IMR-90 (cell line): ENCODE data around the gene DBI. TPM values are rescaled to one million over a fixed set of nuclear protein-coding genes. Genes with fewer than 3 reads are reported as not detected.

ENCODE experiments used
- ATAC-seq: fragments of 200-7000 bp; cut with Tn5 transposase; 2 replicates; pipeline ENCODE4 v1.9.1; 2020; ENCODE audit warnings: low read depth, mild to moderate bottlenecking, moderate library complexity
- BruUV-seq: library from RNA; stranded (reverse); fragments of 400-500 nt; replicated peaks from 2 replicates; lab custom pipeline; 2021; lab: Mats Ljungman, UMichigan
- CTCF ChIA-PET: fragments of 300-600 bp; formaldehyde crosslinking; extraction: SDS; loops from one replicate; lab custom pipeline; 2021; ENCODE audit warnings: antibody characterized with exemption; lab: Yijun Ruan, JAX
- POLR2A ChIA-PET: fragments of 300-600 bp; sonication (Branson Sonifier 250); formaldehyde crosslinking; loops from one replicate; lab custom pipeline; 2022; ENCODE audit warnings: antibody characterized with exemption; ENCODE audit not compliant: unreplicated experiment; lab: Charles Lee
- DNase-seq: peaks from one replicate; pipeline ENCODE4 v3.0.0; 2013
- H2AFZ ChIP-seq: replicated peaks from 2 replicates; pipeline ENCODE3; 2013; ENCODE audit warnings: low read length, mild to moderate bottlenecking; ENCODE audit not compliant: poor library complexity
- H2AK5ac ChIP-seq: 2 replicates; pipeline ENCODE4 v1.6.1; 2013; ENCODE audit warnings: low read depth, low read length, inconsistent platforms
- H2AK9ac ChIP-seq: replicated peaks from 2 replicates; pipeline ENCODE3; 2013; ENCODE audit warnings: mild to moderate bottlenecking, low read depth, low read length, moderate library complexity; ENCODE audit not compliant: poor library complexity
- H2BK120ac ChIP-seq: 2 replicates; pipeline ENCODE4 v1.6.1; 2013; ENCODE audit warnings: low read depth, low read length, inconsistent platforms
- H2BK15ac ChIP-seq: 3 replicates; pipeline ENCODE4 v1.6.1; 2013; ENCODE audit warnings: low read depth, low read length, inconsistent platforms
- H2BK20ac ChIP-seq: 2 replicates; pipeline ENCODE4 v1.6.1; 2013; ENCODE audit warnings: low read depth, mild to moderate bottlenecking, inconsistent platforms, low read length, moderate library complexity
- H2BK5ac ChIP-seq: 2 replicates; pipeline ENCODE4 v1.6.1; 2013; ENCODE audit warnings: mild to moderate bottlenecking, low read depth, low read length, inconsistent platforms; ENCODE audit not compliant: poor library complexity, severe bottlenecking
- H3K14ac ChIP-seq: replicated peaks from 2 replicates; pipeline ENCODE4 v1.6.1; 2013; ENCODE audit warnings: low read depth, low read length, inconsistent platforms
- H3K18ac ChIP-seq: 2 replicates; pipeline ENCODE4 v1.6.1; 2013; ENCODE audit warnings: low read depth, low read length, control low read depth
- H3K23ac ChIP-seq: 2 replicates; pipeline ENCODE4 v1.6.1; 2013; ENCODE audit warnings: low read depth, low read length, inconsistent platforms
- H3K27ac ChIP-seq: 2 replicates; pipeline ENCODE4 v1.5.1; 2013; ENCODE audit warnings: mild to moderate bottlenecking, control low read depth, low read length; ENCODE audit not compliant: insufficient read depth
- H3K27me3 ChIP-seq: 2 replicates; pipeline ENCODE4 v1.6.1; 2013; ENCODE audit warnings: low read length; ENCODE audit not compliant: control insufficient read depth, insufficient read depth
- H3K36me3 ChIP-seq: 2 replicates; pipeline ENCODE4 v1.6.1; 2013; ENCODE audit warnings: low read length, mixed read lengths; ENCODE audit not compliant: control insufficient read depth, insufficient read depth
- H3K4ac ChIP-seq: 2 replicates; pipeline ENCODE4 v1.6.1; 2013; ENCODE audit warnings: low read depth, low read length, inconsistent platforms
- H3K4me1 ChIP-seq: 2 replicates; pipeline ENCODE4 v1.6.1; 2013; ENCODE audit warnings: low read length, mixed read lengths; ENCODE audit not compliant: control insufficient read depth, insufficient read depth
- H3K4me2 ChIP-seq: 2 replicates; pipeline ENCODE4 v1.6.1; 2013; ENCODE audit warnings: low read depth, mild to moderate bottlenecking, control low read depth, low read length, moderate library complexity
- H3K4me3 ChIP-seq: 2 replicates; pipeline ENCODE4 v1.5.1; 2013; ENCODE audit warnings: low read depth, mild to moderate bottlenecking, control low read depth, low read length, moderate library complexity; ENCODE audit not compliant: insufficient read depth
- H3K56ac ChIP-seq: 2 replicates; pipeline ENCODE4 v1.6.1; 2013; ENCODE audit warnings: low read length, inconsistent platforms; ENCODE audit not compliant: insufficient read depth; ENCODE audit errors: extremely low read depth
- H3K79me1 ChIP-seq, 2 experiments: 2 replicates each; pipeline ENCODE4 v1.6.1; 2013; ENCODE audit warnings: low read length in 2 of 2, inconsistent platforms in 1 of 2, low read depth in 1 of 2
- H3K9ac ChIP-seq: 2 replicates; pipeline ENCODE4 v1.6.1; 2013; ENCODE audit warnings: low read depth, low read length, control low read depth
- H3K9me1 ChIP-seq: 2 replicates; pipeline ENCODE4 v1.6.1; 2013; ENCODE audit warnings: low read length, inconsistent platforms; ENCODE audit not compliant: insufficient read depth
- H3K9me3 ChIP-seq: 2 replicates; pipeline ENCODE4 v1.6.1; 2013; ENCODE audit warnings: low read length; ENCODE audit not compliant: control insufficient read depth, insufficient read depth
- H4K20me1 ChIP-seq: 2 replicates; pipeline ENCODE4 v1.6.1; 2013; ENCODE audit warnings: low read length, inconsistent platforms; ENCODE audit not compliant: insufficient read depth
- H4K5ac ChIP-seq: 2 replicates; pipeline ENCODE4 v1.6.1; 2013; ENCODE audit warnings: mild to moderate bottlenecking, low read depth, low read length, control low read depth
- H4K8ac ChIP-seq, 2 experiments: 2 replicates each; pipeline ENCODE4 v1.6.1; 2013; ENCODE audit warnings: low read depth in 2 of 2, low read length in 2 of 2, control low read depth in 1 of 2, inconsistent platforms in 1 of 2
- H4K91ac ChIP-seq: 2 replicates; pipeline ENCODE4 v1.6.1; 2013; ENCODE audit warnings: low read depth, low read length, inconsistent platforms; ENCODE audit not compliant: insufficient read depth
- CEBPB ChIP-seq: IDR thresholded peaks from 2 replicates; pipeline ENCODE4 v1.6.1; 2012; ENCODE audit warnings: low read depth, low read length, improper control_type of control experiment
- CHD1 ChIP-seq: IDR thresholded peaks from 2 replicates; pipeline ENCODE4 v1.6.1; 2012; ENCODE audit warnings: low read depth, low read length, improper control_type of control experiment
- FOS ChIP-seq: fragments of 150-350 bp; IDR thresholded peaks from 2 replicates; pipeline ENCODE4 v1.6.1; 2016; ENCODE audit warnings: low read depth, low read length
- MAFK ChIP-seq: IDR thresholded peaks from 2 replicates; pipeline ENCODE4 v1.6.1; 2012; ENCODE audit warnings: low read depth, low read length, improper control_type of control experiment
- POLR2A ChIP-seq: IDR thresholded peaks from 2 replicates; pipeline ENCODE4 v1.6.1; 2012; ENCODE audit warnings: mild to moderate bottlenecking, low read depth, low read length
- RAD21 ChIP-seq: IDR thresholded peaks from 2 replicates; pipeline ENCODE4 v1.6.1; 2012; ENCODE audit warnings: low read length, improper control_type of control experiment
- RCOR1 ChIP-seq: IDR thresholded peaks from 2 replicates; pipeline ENCODE4 v1.6.1; 2012; ENCODE audit warnings: mild to moderate bottlenecking, low read length, improper control_type of control experiment; ENCODE audit not compliant: insufficient replicate concordance
- RFX5 ChIP-seq: IDR thresholded peaks from 2 replicates; pipeline ENCODE4 v1.8.0; 2012; ENCODE audit warnings: low read depth, mild to moderate bottlenecking, low read length, moderate library complexity
- SMC3 ChIP-seq: fragments of 150-350 bp; IDR thresholded peaks from 2 replicates; pipeline ENCODE4 v1.6.1; 2016; ENCODE audit warnings: low read depth, mild to moderate bottlenecking, antibody characterized with exemption, low read length, moderate library complexity
- USF2 ChIP-seq: fragments of 150-350 bp; IDR thresholded peaks from 2 replicates; pipeline ENCODE4 v1.6.1; 2017; ENCODE audit warnings: mild to moderate bottlenecking, antibody characterized with exemption, low read length, low read depth
- WGBS, 2 experiments: methylation state at CpG; one replicate each; pipeline versions ENCODE4 v1.1.5 to v1.1.7; 2013; ENCODE audit warnings: missing lambda C conversion rate in 2 of 2; ENCODE audit not compliant: insufficient read length in 1 of 2; ENCODE audit errors: extremely low coverage in 2 of 2; 5-methylcytosine and 5-hydroxymethylcytosine counted together
- dilution Hi-C: fragments of 300-500 bp; cut with HindIII; formaldehyde crosslinking; loops from one replicate; pipeline ENCODE4 v1.14.3; 2018; ENCODE audit warnings: low sequenced_read_pairs; ENCODE audit not compliant: unreplicated experiment
- in situ Hi-C: fragments of 300-500 bp; cut with MboI; formaldehyde crosslinking; loops from 3 replicates; pipeline ENCODE4 v1.14.3; 2019; ENCODE audit warnings: low sequenced_read_pairs, inconsistent platforms, mixed read lengths
- intact Hi-C: fragments of 100-400 bp; cut with micrococcal nuclease; formaldehyde crosslinking; loops from 2 replicates; pipeline ENCODE4 v1.10.0; 2022
- polyA plus RNA-seq, 3 experiments: library from polyadenylated mRNA; depleted of rRNA; stranded (reverse); fragments of >200 nt; gene quantifications; 2 replicates each; pipeline ENCODE4 v1.2.3, GENCODE V29; 2012; ENCODE audit warnings: low replicate concordance in 1 of 3
- total RNA-seq: library from RNA; depleted of rRNA; stranded (reverse); fragments of >200 nt; gene quantifications from 2 replicates; pipeline ENCODE4 v1.2.3, GENCODE V29; 2012
- TF ChIP-seq, protein P1 (sequence below): fragments of 150-350 bp; IDR thresholded peaks from 2 replicates; pipeline ENCODE4 v1.6.1; 2016; ENCODE audit warnings: low read depth, mild to moderate bottlenecking, low read length, moderate library complexity, borderline replicate concordance
- TF ChIP-seq, protein P2 (sequence below): conservative IDR thresholded peaks from 2 replicates; pipeline ENCODE4 v1.5.1; 2012; ENCODE audit warnings: mild to moderate bottlenecking, low read depth, low read length, improper control_type of control experiment

The DBI gene
- total and polyA plus RNA-seq, 2 of the 4 experiments (the other 2 are of a cell fraction): 42.5 to 278 TPM

DNA sequence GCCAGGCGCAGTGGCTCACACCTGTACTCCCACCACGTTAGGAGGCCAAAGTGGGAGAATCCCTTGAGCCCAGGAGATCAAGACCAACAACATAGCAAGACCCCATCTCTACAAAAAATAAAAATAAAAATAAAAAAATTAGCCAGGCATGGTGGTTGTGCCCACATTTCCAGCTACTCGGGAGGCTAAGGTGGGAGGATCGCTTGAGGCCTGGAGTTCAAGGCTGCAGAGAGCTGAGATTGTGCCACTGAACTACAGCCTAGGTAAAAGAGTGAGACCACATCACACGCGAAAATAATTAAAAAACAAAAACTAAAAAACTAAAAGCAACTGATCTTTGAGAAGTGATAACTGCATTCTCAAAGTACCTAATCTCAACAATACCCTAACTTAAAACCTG is 2.0 kb upstream of the DBI start:
- ATAC-seq: no peak
- BruUV-seq: no TSS peak
- Histone ChIP-seq H3K4me1 (peaks cover 8% of the 10 kb centered on the region), H2BK5ac (no peak overlapping the region), H3K56ac (no peak overlapping the region), H3K14ac (no peak overlapping the region), H3K4ac (no peak overlapping the region), H2BK20ac (no peak overlapping the region), H3K9me1 (peaks cover 13% of the 10 kb centered on the region; the same call in 1 of the 2 replicates), H3K9ac (no peak overlapping the region), H3K36me3 (peaks cover 8% of the 10 kb centered on the region), H2BK15ac (no peak overlapping the region), H3K18ac (no peak overlapping the region), H3K4me2 (no peak overlapping the region), H3K27ac (no peak overlapping the region), H3K79me1 (peaks cover 38 to 49% of the 10 kb centered on the region in 2 experiments), H4K20me1 (peaks cover 14% of the 10 kb centered on the region; the same call in 1 of the 2 replicates), H2AK5ac (no peak overlapping the region), H4K91ac (no peak overlapping the region), H4K5ac (no peak overlapping the region), H2AFZ (no peak overlapping the region), H2BK120ac (no peak overlapping the region), H3K23ac (no peak overlapping the region), H2AK9ac (no peak overlapping the region), H3K4me3 (no peak overlapping the region), H4K8ac (no peak overlapping the region), H3K27me3 (no peaks in the 10 kb centered on the region), H3K9me3 (no peaks in the 10 kb centered on the region)
- intact Hi-C loops (loop anchor here (5.0 kb wide), 1 partner anchor 142 kb away; the partner anchor contains the start of gene STEAP3), dilution Hi-C loops (no loop called here), in situ Hi-C loops (no loop called here)
- DNase-seq: no peak
- ChIA-PET CTCF (no interaction called here), POLR2A (no interaction called here)
- no peak for TF ChIP-seq CHD1
- TF ChIP-seq, protein P1, sequence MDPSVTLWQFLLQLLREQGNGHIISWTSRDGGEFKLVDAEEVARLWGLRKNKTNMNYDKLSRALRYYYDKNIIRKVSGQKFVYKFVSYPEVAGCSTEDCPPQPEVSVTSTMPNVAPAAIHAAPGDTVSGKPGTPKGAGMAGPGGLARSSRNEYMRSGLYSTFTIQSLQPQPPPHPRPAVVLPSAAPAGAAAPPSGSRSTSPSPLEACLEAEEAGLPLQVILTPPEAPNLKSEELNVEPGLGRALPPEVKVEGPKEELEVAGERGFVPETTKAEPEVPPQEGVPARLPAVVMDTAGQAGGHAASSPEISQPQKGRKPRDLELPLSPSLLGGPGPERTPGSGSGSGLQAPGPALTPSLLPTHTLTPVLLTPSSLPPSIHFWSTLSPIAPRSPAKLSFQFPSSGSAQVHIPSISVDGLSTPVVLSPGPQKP: no peak
- TF ChIP-seq RAD21: no peak
- no peak for TF ChIP-seq USF2
- TF ChIP-seq MAFK: no peak
- no peak for TF ChIP-seq POLR2A
- TF ChIP-seq CEBPB: no peak
- TF ChIP-seq FOS: no peak
- TF ChIP-seq, protein P2, sequence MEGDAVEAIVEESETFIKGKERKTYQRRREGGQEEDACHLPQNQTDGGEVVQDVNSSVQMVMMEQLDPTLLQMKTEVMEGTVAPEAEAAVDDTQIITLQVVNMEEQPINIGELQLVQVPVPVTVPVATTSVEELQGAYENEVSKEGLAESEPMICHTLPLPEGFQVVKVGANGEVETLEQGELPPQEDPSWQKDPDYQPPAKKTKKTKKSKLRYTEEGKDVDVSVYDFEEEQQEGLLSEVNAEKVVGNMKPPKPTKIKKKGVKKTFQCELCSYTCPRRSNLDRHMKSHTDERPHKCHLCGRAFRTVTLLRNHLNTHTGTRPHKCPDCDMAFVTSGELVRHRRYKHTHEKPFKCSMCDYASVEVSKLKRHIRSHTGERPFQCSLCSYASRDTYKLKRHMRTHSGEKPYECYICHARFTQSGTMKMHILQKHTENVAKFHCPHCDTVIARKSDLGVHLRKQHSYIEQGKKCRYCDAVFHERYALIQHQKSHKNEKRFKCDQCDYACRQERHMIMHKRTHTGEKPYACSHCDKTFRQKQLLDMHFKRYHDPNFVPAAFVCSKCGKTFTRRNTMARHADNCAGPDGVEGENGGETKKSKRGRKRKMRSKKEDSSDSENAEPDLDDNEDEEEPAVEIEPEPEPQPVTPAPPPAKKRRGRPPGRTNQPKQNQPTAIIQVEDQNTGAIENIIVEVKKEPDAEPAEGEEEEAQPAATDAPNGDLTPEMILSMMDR: no peak
- TF ChIP-seq RFX5: no peak
- no peak for TF ChIP-seq SMC3
- no peak for TF ChIP-seq RCOR1
- 100% methylated on average over 1 of the region's 6 CpGs; no CpG with 5 or more reads in 1 of the 2 experiments for WGBS, 2 experiments
